LHCN-M2 (cell line): ENCODE measurements around the gene LUC7L3. TPM values are rescaled to one million over a fixed set of nuclear protein-coding genes. Genes with fewer than 3 reads are reported as not detected.
"Not testable (repeated sequence)": the region's sequence is repeated elsewhere in the genome, so short reads cannot be mapped to it uniquely, and the experiment has no call there.

Experiments used
- DNase-seq: peaks from one replicate; pipeline ENCODE4 v3.0.0-alpha.2; 2012; ENCODE audit warnings: low read depth
- polyA plus RNA-seq: library from polyadenylated mRNA; unstranded; fragments of >200 nt; gene quantifications from one replicate; pipeline ENCODE4 v1.2.1, GENCODE V29; 2012; ENCODE audit warnings: missing spikeins
- total RNA-seq: library from RNA; depleted of rRNA; stranded (reverse); fragments of >200 nt; gene quantifications from 2 replicates; pipeline ENCODE4 v1.2.3, GENCODE V29; 2014; rRNA removed

The LUC7L3 gene
- total RNA-seq: 44.8 and 47.9 TPM in 2 replicates
- polyA plus RNA-seq: 40.3 TPM

GRCh38 chr17:50719144-50719923 lies at the start of gene LUC7L3:
LUC7L3 (plus strand) TSS chr17:50719603; CDS start chr17:50719733, 130 bp downstream.
- DNase-seq: peak; percentile 93

DNA sequence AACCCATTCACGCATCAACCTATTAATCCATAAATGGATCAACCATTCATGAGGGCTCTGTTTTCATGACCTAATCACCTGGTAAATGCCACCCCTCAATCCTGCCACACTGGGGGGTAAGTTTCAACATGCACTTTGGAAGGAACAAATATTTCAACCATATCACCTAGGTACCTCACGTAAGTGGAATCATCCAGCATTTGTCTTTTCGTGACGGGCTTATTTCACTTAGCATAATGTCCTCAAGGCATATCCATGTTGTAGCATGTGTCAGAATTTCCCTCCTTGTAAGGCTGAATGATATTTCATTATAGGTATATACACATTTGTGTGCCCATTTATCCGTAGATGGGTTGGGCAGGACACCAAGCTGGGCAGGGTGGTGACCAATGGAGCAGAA lies 47.3 kb upstream of the LUC7L3 start:
- DNase-seq: no peak

- no peak for DNase-seq
Observed at GRCh38 chr17:50672831-50673551, 46.4 kb upstream of the LUC7L3 start.

- DNase-seq: no peak
Observed at GRCh38 chr17:50675190-50675589, 44.2 kb upstream of the LUC7L3 start.

GRCh38 chr17:50675627-50676026 lies 43.8 kb upstream of the LUC7L3 start:
- no peak for DNase-seq

GRCh38 chr17:50676065-50676975 lies 43.1 kb upstream of the LUC7L3 start:
- no peak for DNase-seq

GRCh38 chr17:50677851-50678375 lies 41.5 kb upstream of the LUC7L3 start:
- DNase-seq: no peak

DNA sequence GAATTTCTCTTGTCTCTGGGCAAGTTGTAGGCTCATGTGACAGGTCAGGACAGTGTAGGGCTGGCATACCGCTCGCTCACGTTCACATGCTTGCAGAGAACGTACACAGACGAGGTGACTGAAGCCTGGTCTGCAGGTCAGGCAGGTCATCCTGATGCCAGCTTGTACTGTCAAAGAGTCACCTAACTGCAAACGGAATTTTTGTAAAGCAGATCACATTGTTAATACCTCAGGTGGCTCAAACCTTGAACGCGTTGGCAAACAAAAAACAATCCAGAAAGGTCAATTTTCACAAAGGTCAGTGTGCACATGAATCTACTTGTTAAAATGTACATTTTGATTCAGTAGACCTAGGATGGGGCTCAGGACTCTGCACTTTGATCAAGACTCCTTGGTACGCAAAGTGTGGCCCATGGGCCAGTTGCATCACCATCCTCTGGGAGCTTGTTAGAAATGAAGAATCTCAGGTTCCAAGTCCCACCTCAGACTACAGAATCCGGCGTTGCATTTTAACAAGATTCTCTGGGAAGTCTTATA lies 40.3 kb upstream of the LUC7L3 start:
- DNase-seq: no peak

DNA sequence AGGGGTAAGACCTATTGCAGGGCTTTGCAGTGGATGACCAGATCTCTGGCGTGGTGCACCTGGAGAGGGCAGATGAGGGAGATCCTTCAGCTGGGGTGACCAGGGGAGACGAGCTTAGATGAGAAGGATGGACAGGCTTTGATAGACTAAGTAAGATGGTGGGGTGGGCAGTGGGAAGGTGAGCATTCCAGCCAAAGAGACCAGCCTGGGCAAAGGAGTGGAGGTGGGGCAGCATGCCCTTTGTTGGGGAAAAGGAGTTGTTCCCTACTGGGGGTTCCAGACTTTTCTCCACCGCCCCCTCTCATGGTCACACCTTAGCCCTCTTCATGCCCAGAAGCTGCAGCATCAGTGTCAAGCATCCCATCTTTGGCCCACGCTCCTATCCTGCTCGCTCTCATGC lies 39.3 kb upstream of the LUC7L3 start:
- DNase-seq: no peak

DNA sequence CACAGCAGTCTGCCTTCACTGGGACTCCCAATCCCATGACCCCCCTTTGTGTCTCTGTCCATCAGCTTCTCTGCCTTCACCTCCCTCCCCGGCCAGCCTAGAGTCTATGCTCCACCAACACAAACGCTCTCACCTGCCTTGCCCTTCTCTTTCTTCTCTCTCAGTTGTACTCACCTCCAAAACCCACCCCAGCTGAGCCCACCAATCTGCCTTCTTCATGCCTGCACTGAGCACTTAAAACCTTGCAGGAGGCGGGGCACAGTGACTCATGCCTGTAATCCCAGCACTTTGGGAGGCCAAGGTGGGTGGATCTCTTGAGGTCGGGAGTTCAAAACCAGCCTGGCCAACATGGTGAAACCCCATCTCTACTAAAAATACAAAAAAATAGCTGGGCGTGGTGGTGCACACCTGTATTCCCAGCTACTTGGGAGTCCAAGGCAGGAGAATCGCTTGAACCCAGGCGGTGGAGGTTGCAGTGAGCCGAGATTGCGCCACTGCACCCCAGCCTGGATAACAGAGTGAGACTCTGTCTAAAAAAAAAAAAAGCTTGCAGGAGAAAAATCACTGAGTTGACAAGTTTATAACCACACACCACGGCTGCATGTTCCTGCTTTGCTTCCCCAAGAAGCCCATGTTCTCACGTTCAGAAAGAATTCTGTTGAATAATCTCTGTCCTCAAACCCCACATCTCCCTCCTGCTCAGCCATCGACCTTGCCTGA lies 38.7 kb upstream of the LUC7L3 start:
- DNase-seq: not testable (repeated sequence)

DNA sequence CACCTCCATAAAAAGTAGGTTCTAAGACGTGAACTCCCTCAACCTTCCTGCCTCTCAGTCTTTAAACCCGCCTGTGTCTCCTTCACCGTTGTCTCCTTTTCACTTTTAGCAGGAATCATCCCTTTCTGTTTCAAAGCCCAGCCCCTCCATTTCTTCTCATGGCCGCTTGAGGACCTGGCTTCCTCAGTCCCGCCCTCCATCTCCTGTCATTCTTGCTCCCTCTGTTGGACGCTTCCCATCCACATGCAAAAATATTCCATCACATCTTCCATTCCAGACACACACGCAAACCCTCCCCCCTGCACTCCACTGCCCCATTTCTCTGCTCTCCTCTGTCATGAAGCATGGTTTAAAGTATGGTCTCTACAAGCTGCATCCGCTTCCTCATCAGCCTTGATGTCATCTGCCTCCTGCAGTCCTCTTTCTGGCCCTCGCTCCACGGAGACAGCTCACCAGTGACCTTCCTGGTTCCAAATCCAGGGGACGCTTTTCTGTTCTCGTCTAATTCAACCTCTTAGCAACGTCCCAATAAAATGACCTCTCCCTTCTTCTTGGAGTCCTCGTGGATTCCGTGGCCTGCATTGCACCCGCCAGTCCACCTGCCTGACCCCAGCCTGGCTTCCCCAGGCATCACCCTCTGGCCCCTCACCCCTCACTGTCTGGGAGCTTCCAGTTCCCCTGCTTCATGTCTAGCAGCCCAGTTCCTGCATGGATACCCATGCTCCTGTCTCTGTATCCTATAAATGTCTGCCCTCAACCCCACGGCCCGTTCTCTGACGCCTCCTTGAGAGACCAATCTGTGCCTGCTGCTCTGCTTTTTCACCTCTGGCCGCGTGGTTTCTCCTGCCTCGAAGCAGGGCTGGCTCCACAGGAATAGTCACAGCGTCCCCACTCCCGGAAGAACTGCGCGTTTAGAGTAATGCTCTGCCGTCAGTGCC lies 37.9 kb upstream of the LUC7L3 start:
- DNase-seq: peak; percentile 72

DNA sequence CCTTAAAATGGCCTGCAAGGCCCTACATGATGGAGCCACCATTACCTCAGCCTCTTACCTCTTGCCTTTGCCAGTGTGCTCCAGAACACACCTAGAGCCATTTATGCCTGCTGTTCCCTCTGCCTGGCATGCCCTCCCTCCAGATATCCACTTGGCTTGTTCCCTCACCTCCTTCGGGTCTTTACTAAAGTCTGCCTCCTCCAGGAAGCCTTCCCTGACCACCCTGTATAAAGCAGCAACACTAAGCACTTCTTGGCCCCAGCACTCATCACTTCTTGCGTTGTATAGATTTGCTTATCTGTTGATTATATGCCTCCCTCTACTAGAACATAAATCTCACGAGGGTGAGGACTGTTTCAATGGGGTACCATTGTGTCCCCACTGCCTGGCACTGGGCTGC lies 37.0 kb upstream of the LUC7L3 start:
- no peak for DNase-seq

- DNase-seq: no peak
Observed at GRCh38 chr17:50682938-50683337, 36.5 kb upstream of the LUC7L3 start.

GRCh38 chr17:50683434-50684287 lies 35.7 kb upstream of the LUC7L3 start:
- DNase-seq: no peak

DNA sequence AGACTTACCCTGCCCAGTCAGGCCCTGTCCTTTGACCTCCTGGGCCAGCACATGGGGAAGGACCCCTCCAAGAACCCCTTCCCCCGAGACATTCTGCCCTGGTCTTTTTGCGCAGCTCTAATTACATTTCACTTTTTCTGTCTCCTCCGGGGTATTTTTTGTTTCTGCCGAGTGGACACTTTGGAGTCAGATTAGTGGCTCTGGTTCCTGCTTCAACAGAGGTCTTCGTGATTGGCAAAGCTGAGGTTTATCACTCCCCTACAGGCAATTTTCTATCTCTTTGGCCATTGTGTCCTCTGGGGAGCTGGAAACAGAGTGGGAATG lies 35.2 kb upstream of the LUC7L3 start:
- DNase-seq: no peak

DNA sequence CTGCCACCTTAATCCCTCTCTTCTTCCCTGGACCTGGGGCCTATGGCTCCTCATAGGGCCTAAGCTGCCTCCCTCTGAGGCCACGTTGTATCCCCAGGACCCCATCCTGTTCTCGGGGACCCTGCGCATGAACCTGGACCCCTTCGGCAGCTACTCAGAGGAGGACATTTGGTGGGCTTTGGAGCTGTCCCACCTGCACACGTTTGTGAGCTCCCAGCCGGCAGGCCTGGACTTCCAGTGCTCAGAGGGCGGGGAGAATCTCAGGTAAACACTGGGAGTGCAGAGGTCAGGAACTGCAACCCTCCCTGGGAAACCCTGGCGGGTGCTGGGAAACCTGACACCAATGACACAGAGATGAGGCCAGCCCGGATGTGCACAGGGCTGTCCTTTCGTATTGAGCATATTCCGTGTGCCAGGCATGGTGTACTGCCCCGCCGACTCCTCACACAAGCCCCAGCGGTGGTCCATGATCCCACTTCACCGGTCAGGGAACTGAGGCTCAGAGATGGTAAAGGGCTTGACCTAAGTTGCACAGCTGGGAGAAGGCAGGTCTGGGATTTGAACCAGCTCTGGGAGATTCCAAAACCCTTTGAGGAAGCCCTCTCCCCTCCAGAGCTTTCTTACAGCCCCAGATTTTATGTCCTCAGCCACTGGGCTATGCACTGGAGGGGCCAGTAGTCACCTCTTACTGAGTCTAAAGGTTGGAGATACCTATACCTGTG lies 34.6 kb upstream of the LUC7L3 start:
- no peak for DNase-seq

GRCh38 chr17:50685334-50685665 lies 34.1 kb upstream of the LUC7L3 start:
- no peak for DNase-seq
